PC-3 (cell line): ENCODE results near the gene HDLBP. TPM values are rescaled to one million over a fixed set of nuclear protein-coding genes. Genes with fewer than 3 reads are reported as not detected.

Experiments
- ATAC-seq: fragments of 200-7000 bp; cut with Tn5 transposase; 2 replicates; pipeline ENCODE4 v1.9.1; 2020; ENCODE audit warnings: mild to moderate bottlenecking, moderate library complexity
- BruUV-seq: library from RNA; stranded (reverse); fragments of 400-500 nt; replicated peaks from 2 replicates; lab custom pipeline; 2021; lab: Mats Ljungman, UMichigan
- CTCF ChIA-PET: fragments of 300-600 bp; sonication (Branson Sonifier 250); formaldehyde crosslinking; loops from one replicate; lab custom pipeline; 2022; ENCODE audit warnings: antibody characterized with exemption; lab: Charles Lee
- POLR2A ChIA-PET: fragments of 300-600 bp; sonication (Branson Sonifier 250); formaldehyde crosslinking; loops from one replicate; lab custom pipeline; 2022; ENCODE audit warnings: antibody characterized with exemption; ENCODE audit not compliant: unreplicated experiment; lab: Charles Lee
- DNase-seq: peaks from one replicate; pipeline ENCODE4 v3.0.0-alpha.2; 2015
- H2AFZ ChIP-seq: fragments of 300-600 bp; sonication (generic); 2 replicates; pipeline ENCODE4 v1.6.0; 2016; ENCODE audit warnings: antibody characterized with exemption, low read length
- H3F3A ChIP-seq: fragments of 300-600 bp; sonication (generic); one replicate; pipeline ENCODE4 v1.6.0; 2017; ENCODE audit warnings: antibody characterized with exemption, low read length, control low read depth, mild to moderate bottlenecking; ENCODE audit not compliant: unreplicated experiment
- H3K27ac ChIP-seq: fragments of 300-600 bp; sonication (generic); 2 replicates; pipeline ENCODE4 v1.5.1; 2016; ENCODE audit warnings: mild to moderate bottlenecking, low read length
- H3K27me3 ChIP-seq: fragments of 300-600 bp; sonication (generic); 2 replicates; pipeline ENCODE4 v1.6.1; 2016; ENCODE audit warnings: low read length, mixed read lengths
- H3K36me3 ChIP-seq: fragments of 300-600 bp; sonication (generic); 2 replicates; pipeline ENCODE4 v1.6.1; 2016; ENCODE audit warnings: low read depth, mixed run types, low read length, mixed read lengths
- H3K4me1 ChIP-seq: fragments of 300-600 bp; sonication (generic); 2 replicates; pipeline ENCODE4 v1.5.1; 2016; ENCODE audit warnings: low read length; ENCODE audit not compliant: insufficient read depth
- H3K4me2 ChIP-seq: fragments of 300-600 bp; sonication (generic); 2 replicates; pipeline ENCODE4 v1.6.0; 2016; ENCODE audit warnings: low read length
- H3K4me3 ChIP-seq: fragments of 300-600 bp; sonication (generic); 2 replicates; pipeline ENCODE4 v1.5.1; 2016; ENCODE audit warnings: mild to moderate bottlenecking, low read length, mixed read lengths
- H3K79me2 ChIP-seq: fragments of 300-600 bp; sonication (generic); 2 replicates; pipeline ENCODE4 v1.6.1; 2017; ENCODE audit warnings: low read length, mixed read lengths
- H3K9ac ChIP-seq: fragments of 300-600 bp; sonication (generic); 2 replicates; pipeline ENCODE4 v1.6.0; 2016; ENCODE audit warnings: mild to moderate bottlenecking, low read length
- H3K9me2 ChIP-seq: fragments of 300-600 bp; sonication (generic); replicated peaks from 2 replicates; pipeline ENCODE4 v1.6.1; 2016; ENCODE audit warnings: mixed run types, low read length, mixed read lengths
- H3K9me3 ChIP-seq: fragments of 300-600 bp; sonication (generic); 2 replicates; pipeline ENCODE4 v1.6.1; 2016; ENCODE audit warnings: low read length, mixed read lengths
- H4K20me1 ChIP-seq: fragments of 300-600 bp; sonication (generic); 2 replicates; pipeline ENCODE4 v1.6.1; 2016; ENCODE audit warnings: low read length, mixed read lengths
- EZH2 ChIP-seq: fragments of 300-600 bp; sonication (generic); IDR thresholded peaks from one replicate; pipeline ENCODE4 v1.6.1; 2017; ENCODE audit warnings: antibody characterized with exemption, mild to moderate bottlenecking, low read length; ENCODE audit not compliant: unreplicated experiment
- EZH2phosphoT487 ChIP-seq: fragments of 300-600 bp; sonication (generic); IDR thresholded peaks from 2 replicates; pipeline ENCODE4 v1.6.1; 2018; ENCODE audit warnings: mild to moderate bottlenecking, antibody characterized with exemption, low read length, borderline replicate concordance
- intact Hi-C: fragments of 100-400 bp; cut with micrococcal nuclease; formaldehyde crosslinking; loops from 2 replicates; pipeline ENCODE4 v1.9.0; 2023
- total RNA-seq: library from RNA; depleted of rRNA; stranded (reverse); fragments of >200 nt; gene quantifications from 2 replicates; pipeline ENCODE4 v1.2.3, GENCODE V29; 2014
- TF ChIP-seq, protein P1 (sequence below): fragments of 300-600 bp; sonication (generic); conservative IDR thresholded peaks from 2 replicates; pipeline ENCODE4 v1.5.1; 2017; ENCODE audit warnings: antibody characterized with exemption, low read depth, mild to moderate bottlenecking, low read length

The HDLBP gene
- total RNA-seq, 1 experiment from 2014 or later = 410 TPM

DNA sequence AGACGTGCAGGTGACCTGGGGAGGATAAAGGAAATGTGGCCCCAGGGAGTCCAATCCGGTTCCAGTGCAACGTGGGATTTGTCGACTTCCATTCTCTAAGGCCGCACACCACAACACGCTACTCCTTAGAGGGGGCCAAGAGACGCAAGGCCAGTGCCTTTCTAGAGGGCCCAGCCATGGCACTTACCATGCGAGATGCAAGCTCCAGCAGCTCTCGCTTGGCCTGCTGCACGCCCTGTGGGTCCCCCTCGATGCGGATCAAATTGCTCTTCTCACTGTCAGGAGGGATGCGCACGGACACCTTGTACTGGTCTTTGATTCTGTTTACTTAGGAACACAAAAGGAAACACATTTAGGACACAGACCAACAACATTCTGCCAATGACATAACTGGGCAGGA, 65.8 kb downstream of the HDLBP start:
- DNase-seq (no peak), ATAC-seq (no peak)
- Histone ChIP-seq H3K79me2 (no peaks in the 10 kb centered on the region), H3K9ac (no peak overlapping the region), H3K9me3 (no peaks in the 10 kb centered on the region), H4K20me1 (no peaks in the 10 kb centered on the region), H3K4me3 (no peak overlapping the region), H2AFZ (no peak overlapping the region), H3K4me1 (no peaks in the 10 kb centered on the region), H3K36me3 (peaks cover 79% of the 10 kb centered on the region), H3K4me2 (no peak overlapping the region), H3K27me3 (no peaks in the 10 kb centered on the region), H3K9me2 (no peaks in the 10 kb centered on the region), H3F3A (no peaks in the 10 kb centered on the region), H3K27ac (no peak overlapping the region)
- TF ChIP-seq, protein P1, sequence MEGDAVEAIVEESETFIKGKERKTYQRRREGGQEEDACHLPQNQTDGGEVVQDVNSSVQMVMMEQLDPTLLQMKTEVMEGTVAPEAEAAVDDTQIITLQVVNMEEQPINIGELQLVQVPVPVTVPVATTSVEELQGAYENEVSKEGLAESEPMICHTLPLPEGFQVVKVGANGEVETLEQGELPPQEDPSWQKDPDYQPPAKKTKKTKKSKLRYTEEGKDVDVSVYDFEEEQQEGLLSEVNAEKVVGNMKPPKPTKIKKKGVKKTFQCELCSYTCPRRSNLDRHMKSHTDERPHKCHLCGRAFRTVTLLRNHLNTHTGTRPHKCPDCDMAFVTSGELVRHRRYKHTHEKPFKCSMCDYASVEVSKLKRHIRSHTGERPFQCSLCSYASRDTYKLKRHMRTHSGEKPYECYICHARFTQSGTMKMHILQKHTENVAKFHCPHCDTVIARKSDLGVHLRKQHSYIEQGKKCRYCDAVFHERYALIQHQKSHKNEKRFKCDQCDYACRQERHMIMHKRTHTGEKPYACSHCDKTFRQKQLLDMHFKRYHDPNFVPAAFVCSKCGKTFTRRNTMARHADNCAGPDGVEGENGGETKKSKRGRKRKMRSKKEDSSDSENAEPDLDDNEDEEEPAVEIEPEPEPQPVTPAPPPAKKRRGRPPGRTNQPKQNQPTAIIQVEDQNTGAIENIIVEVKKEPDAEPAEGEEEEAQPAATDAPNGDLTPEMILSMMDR = no peak
- TF ChIP-seq EZH2 = no peak
- no TSS peak for BruUV-seq
- ChIA-PET CTCF (no interaction called here), POLR2A (no interaction called here)
- intact Hi-C loops = no loop called here

DNA sequence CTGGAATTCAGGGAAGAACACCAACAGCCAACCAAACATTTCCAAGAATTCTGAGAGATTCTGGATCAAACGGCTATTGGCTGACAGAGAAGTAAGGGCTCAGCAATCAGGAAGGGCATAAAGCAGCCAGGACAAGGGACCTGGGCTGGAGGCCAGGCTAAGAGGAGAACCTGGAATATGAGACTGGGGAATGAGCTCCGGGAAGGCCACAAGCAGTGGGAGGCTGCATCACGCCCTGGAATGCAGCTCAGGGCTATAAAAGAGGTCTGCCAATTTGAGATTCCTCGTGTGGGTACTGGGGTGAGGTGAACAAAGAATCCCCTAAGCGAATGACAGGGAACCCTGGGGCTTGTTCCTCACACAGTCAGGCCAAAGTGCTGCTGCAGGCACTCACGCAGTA, 66.6 kb downstream of the HDLBP start:
- ChIA-PET CTCF (no interaction called here), POLR2A (no interaction called here)
- Histone ChIP-seq H2AFZ (no peak overlapping the region), H3K9me3 (no peaks in the 10 kb centered on the region), H3K36me3 (peaks cover 82% of the 10 kb centered on the region), H3K27ac (no peak overlapping the region), H3K79me2 (no peaks in the 10 kb centered on the region), H3F3A (no peaks in the 10 kb centered on the region), H3K9me2 (no peaks in the 10 kb centered on the region), H4K20me1 (0 out of 2 replicates have a peak, but pooled peaks cover 5% of the 10 kb centered on the region), H3K9ac (no peak overlapping the region), H3K4me3 (no peak overlapping the region), H3K4me2 (no peak overlapping the region), H3K27me3 (no peaks in the 10 kb centered on the region), H3K4me1 (no peaks in the 10 kb centered on the region)
- intact Hi-C loops = no loop called here
- ATAC-seq (no peak), DNase-seq (no peak)
- BruUV-seq = no TSS peak
- TF ChIP-seq, protein P1 = no peak
- TF ChIP-seq EZH2 = no peak
- TF ChIP-seq EZH2phosphoT487 = no peak

DNA sequence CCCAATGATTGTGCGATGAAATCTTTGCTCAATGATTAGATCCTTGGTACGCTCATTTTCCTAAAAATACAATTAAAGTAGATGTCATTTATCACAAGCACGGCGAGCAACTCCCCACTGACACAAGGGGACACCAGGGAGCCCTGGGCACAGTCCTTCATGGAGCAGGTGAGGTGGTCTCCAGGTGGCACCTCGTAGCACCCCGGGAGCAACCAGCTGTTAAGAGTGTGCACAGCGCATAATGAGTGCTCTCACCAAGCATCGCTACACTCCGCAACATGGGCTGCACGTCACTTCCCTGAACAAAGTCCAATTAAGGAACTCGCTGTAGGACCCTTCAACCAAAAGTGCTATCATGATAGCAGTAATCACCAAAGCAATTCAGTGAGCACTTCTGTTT, 67.2 kb downstream of the HDLBP start:
- intact Hi-C loops = no loop called here
- no peaks in the 10 kb centered on the region for H3K27me3 ChIP-seq
- H3K9me3 ChIP-seq = no peaks in the 10 kb centered on the region
- H3K9ac ChIP-seq = no peak overlapping the region
- H2AFZ ChIP-seq = no peak overlapping the region
- H3K36me3 ChIP-seq = peaks cover 82% of the 10 kb centered on the region
- no TSS peak for BruUV-seq
- POLR2A ChIA-PET = no interaction called here
- 0 out of 2 replicates have a peak, but pooled peaks cover 6% of the 10 kb centered on the region for H4K20me1 ChIP-seq
- H3K27ac ChIP-seq = no peak overlapping the region
- H3K4me1 ChIP-seq = no peaks in the 10 kb centered on the region
- no peak overlapping the region for H3K4me2 ChIP-seq
- CTCF ChIA-PET = no interaction called here
- no peaks in the 10 kb centered on the region for H3K79me2 ChIP-seq
- no peak overlapping the region for H3K4me3 ChIP-seq
- TF ChIP-seq EZH2 = no peak
- no peak for TF ChIP-seq EZH2phosphoT487
- TF ChIP-seq, protein P1 = no peak
- no peaks in the 10 kb centered on the region for H3F3A ChIP-seq
- ATAC-seq (no peak), DNase-seq (no peak)
- H3K9me2 ChIP-seq = no peaks in the 10 kb centered on the region
